Measurements from ENCODE around the gene ZNF784. TPM values are rescaled to one million over a fixed set of nuclear protein-coding genes. Genes with fewer than 3 reads are reported as not detected.

The ZNF784 gene
- total and polyA plus RNA-seq, 2 of the 8 experiments (the other 6 are each of a cell fraction or from before 2014, with no cell fraction given) = 6.5 to 8.0 TPM

DNA sequence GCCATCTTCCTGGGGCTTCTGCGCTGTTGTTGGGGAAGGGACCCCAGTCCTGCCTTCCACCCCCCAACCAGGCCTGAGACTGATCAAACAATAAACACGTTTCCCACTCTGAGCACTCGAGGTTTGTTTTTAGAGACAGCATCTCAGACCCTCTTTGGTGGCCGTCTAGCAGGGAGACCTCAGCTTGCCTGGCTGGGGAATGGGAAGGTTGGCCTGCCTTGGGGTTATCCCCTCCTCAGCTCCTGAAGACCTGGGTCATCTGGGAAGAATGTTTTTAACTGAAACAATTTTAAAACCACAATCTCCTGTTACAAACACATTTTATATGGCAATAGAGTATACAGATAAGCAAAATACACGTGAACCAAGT is 21.1 kb upstream of the ZNF784 start:
- Histone ChIP-seq H4K8ac (ENCODE audit: extremely low read depth, insufficient read depth, low read length) (no peak overlapping the region), H3K9me3 (ENCODE audit: insufficient read depth in 2 of 2, low read depth in 1 of 2, low read length in 1 of 2) (no peaks in the 10 kb centered on the region), H4K5ac (ENCODE audit: insufficient read length, low read depth, low read length) (no peak overlapping the region), H2AFZ (ENCODE audit: low read length) (no peak overlapping the region), H2BK15ac (ENCODE audit: low read length) (no peak overlapping the region), H2BK12ac (ENCODE audit: low read depth, low read length) (no peak overlapping the region), H2BK20ac (ENCODE audit: low read length) (no peak overlapping the region), H4K20me1 (replicated peaks in 1 of 2; ENCODE audit: control insufficient read depth in 1 of 2, insufficient read depth in 2 of 2, low read length in 2 of 2) (peaks cover 0 to 4% of the 10 kb centered on the region in 2 experiments), H2BK120ac (replicated peaks; ENCODE audit: low read depth, low read length) (no peak overlapping the region), H3K4me1 (replicated peaks in 1 of 4; ENCODE audit: control insufficient read depth in 3 of 4, insufficient read depth in 4 of 4, low read length in 3 of 4) (peaks cover 0 to 18% (median 10%) of the 10 kb centered on the region in 4 experiments; a peak in 6 of 7 replicates), H4K91ac (replicated peaks; ENCODE audit: insufficient read length, low read length) (no peak overlapping the region), H3K18ac (ENCODE audit: extremely low read depth, low read length) (no peak overlapping the region), H3K4me2 (ENCODE audit: insufficient read depth in 1 of 2, low read depth in 2 of 2, low read length in 2 of 2) (no peak overlapping the region; a peak in 1 of 4 replicates), H3K4me3 (ENCODE audit: extremely low read depth in 1 of 4, insufficient read depth in 2 of 4, low read depth in 3 of 4, low read length in 4 of 4) (no peak overlapping the region), H3K23ac (ENCODE audit: insufficient read length) (no peak overlapping the region), H3K36me3 (ENCODE audit: control insufficient read depth in 2 of 4, insufficient read depth in 4 of 4, low read length in 3 of 4) (peaks cover 7 to 13% (median 11%) of the 10 kb centered on the region in 4 experiments), H3K9ac (replicated peaks in 1 of 4; ENCODE audit: extremely low read depth in 1 of 4, low read depth in 3 of 4, low read length in 3 of 4) (no peak overlapping the region), H3K4ac (replicated peaks; ENCODE audit: insufficient read length, low read depth, low read length) (no peak overlapping the region), H3K79me1 (ENCODE audit: low read depth, low read length) (peaks cover 11% of the 10 kb centered on the region), H2BK5ac (ENCODE audit: low read depth, low read length) (no peak overlapping the region), H3K56ac (replicated peaks; ENCODE audit: insufficient read length, low read depth, low read length) (no peak overlapping the region), H3K14ac (ENCODE audit: insufficient read length) (no peak overlapping the region), H2AK5ac (ENCODE audit: low read depth, low read length) (no peak overlapping the region), H3K27ac (ENCODE audit: low read depth, low read length) (no peak overlapping the region), H3K23me2 (ENCODE audit: low read depth, low read length) (peaks cover 35% of the 10 kb centered on the region), H3K27me3 (replicated peaks in 1 of 4; ENCODE audit: control insufficient read depth in 3 of 4, extremely low read depth in 1 of 4, insufficient read depth in 3 of 4, low read length in 3 of 4) (no peaks in the 10 kb centered on the region), H3K79me2 (ENCODE audit: control insufficient read depth in 1 of 2, insufficient read depth in 2 of 2, low read length in 2 of 2) (peaks cover 4 to 21% of the 10 kb centered on the region in 2 experiments; a peak in 3 of 4 replicates)
- 88% methylated on average over 5 of the region's 5 CpGs; no CpG with 5 or more reads in 1 of the 2 experiments for WGBS, 2 experiments (ENCODE audit: extremely low coverage in 1 of 2, insufficient coverage in 1 of 2, insufficient read length in 1 of 2, insufficient replicate concordance in 2 of 2, low coverage in 1 of 2, low lambda C conversion rate in 2 of 2, missing lambda C conversion rate in 1 of 2)
- FAIRE-seq (no peak), DNase-seq (ENCODE audit: low read depth in 1 of 2, low spot score in 2 of 2) (no peak)
- POLR2A ChIA-PET (ENCODE audit: partially characterized antibody) = interaction anchor here (0.7 to 9.2 kb wide), 6 partner anchors 11 to 240 kb away, joined by 3 to 96 read pairs (median 3); partner anchors contain the start of genes FIZ1 and ZNF784
- CTCF ChIA-PET (ENCODE audit: partially characterized antibody) = interaction anchor here (4.0 to 6.9 kb wide), 3 partner anchors 7 to 14 kb away, joined by 18 to 56 read pairs (median 30); no protein-coding TSS in a partner anchor
- no peak for TF ChIP-seq HDAC6 (IDR thresholded peaks at IDR 0.05; ENCODE audit: low read depth, low read length)
- TF ChIP-seq SRF (IDR thresholded peaks at IDR 0.05; ENCODE audit: low read depth, low read length) = no peak
- TF ChIP-seq NRF1 (IDR thresholded peaks at IDR 0.05; ENCODE audit: low read depth, low read length) = no peak
- no peak for TF ChIP-seq BRCA1 (IDR thresholded peaks at IDR 0.05; ENCODE audit: low read depth, low read length)
- no peak for TF ChIP-seq KDM5A (IDR thresholded peaks at IDR 0.05; ENCODE audit: low read length)
- TF ChIP-seq EP300 (IDR thresholded peaks at IDR 0.05; ENCODE audit: borderline replicate concordance in 1 of 2, low read depth in 2 of 2, low read length in 2 of 2) = no peak
- TF ChIP-seq CHD2 (IDR thresholded peaks at IDR 0.05; ENCODE audit: low read length) = no peak
- no peak for TF ChIP-seq PHF8 (conservative IDR thresholded peaks at IDR 0.05; ENCODE audit: low read depth, low read length)
- no peak for TF ChIP-seq GABPA (IDR thresholded peaks at IDR 0.05; ENCODE audit: borderline replicate concordance, insufficient read depth, low read length)
- TF ChIP-seq KDM1A (IDR thresholded peaks at IDR 0.05; ENCODE audit: borderline replicate concordance, low read length) = no peak
- TF ChIP-seq YY1 (IDR thresholded peaks at IDR 0.05; ENCODE audit: low read depth, low read length) = no peak
- TF ChIP-seq SIN3A (conservative IDR thresholded peaks at IDR 0.05 in 1 of 2, IDR thresholded peaks at IDR 0.05 in 1 of 2; ENCODE audit: low read depth in 1 of 2, low read length in 2 of 2) = no peak
- TF ChIP-seq, protein P1, sequence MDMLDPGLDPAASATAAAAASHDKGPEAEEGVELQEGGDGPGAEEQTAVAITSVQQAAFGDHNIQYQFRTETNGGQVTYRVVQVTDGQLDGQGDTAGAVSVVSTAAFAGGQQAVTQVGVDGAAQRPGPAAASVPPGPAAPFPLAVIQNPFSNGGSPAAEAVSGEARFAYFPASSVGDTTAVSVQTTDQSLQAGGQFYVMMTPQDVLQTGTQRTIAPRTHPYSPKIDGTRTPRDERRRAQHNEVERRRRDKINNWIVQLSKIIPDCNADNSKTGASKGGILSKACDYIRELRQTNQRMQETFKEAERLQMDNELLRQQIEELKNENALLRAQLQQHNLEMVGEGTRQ (IDR thresholded peaks at IDR 0.05; ENCODE audit: low read length) = no peak
